A549 (cell line): ENCODE data around the gene PELI2. TPM values are rescaled to one million over a fixed set of nuclear protein-coding genes. Genes with fewer than 3 reads are reported as not detected.

Experiments used
- ATAC-seq, 2 experiments: fragments of 200-7000 bp in 1 of 2; fragments of >200 bp in 1 of 2; cut with Nextera tagmentation in 1 of 2; cut with Tn5 transposase in 1 of 2; 3 replicates each; pipeline versions ENCODE4 v1.8.0 to v1.9.1; 2018 to 2020; ENCODE audit warnings: mild to moderate bottlenecking in 1 of 2, moderate library complexity in 1 of 2
- CTCF ChIA-PET: fragments of 300-600 bp; sonication (Branson Sonifier 250); formaldehyde crosslinking; extraction: SDS; loops from one replicate; lab custom pipeline; 2021; ENCODE audit warnings: antibody characterized with exemption, inconsistent platforms; lab: Yijun Ruan, JAX
- POLR2A ChIA-PET: fragments of 350-600 bp; formaldehyde crosslinking; extraction: SDS; loops from one replicate; lab custom pipeline; 2021; ENCODE audit warnings: antibody characterized with exemption, inconsistent platforms; lab: Yijun Ruan, JAX
- DNase-seq, 2 experiments: peaks; one replicate each; pipeline versions ENCODE4 v3.0.0 to v3.0.0-alpha.2; 2011 to 2016; ENCODE audit warnings: low read depth in 1 of 2, low spot score in 1 of 2
- FAIRE-seq: peaks from 2 replicates; lab custom pipeline; 2011; peaks lifted over from hg19 to GRCh38; lab: Jason Lieb, UNC
- H3K27ac ChIP-seq, 2 experiments: fragments of >200 bp; sonication (Bioruptor Twin); formaldehyde crosslinking; 3 replicates each; pipeline ENCODE4 v1.5.1; 2016 to 2017
- H3K4me1 ChIP-seq: fragments of >200 bp; sonication (Bioruptor Twin); formaldehyde crosslinking; 3 replicates; pipeline ENCODE4 v1.6.1; 2016
- H3K4me2 ChIP-seq: fragments of >200 bp; sonication (Bioruptor Twin); formaldehyde crosslinking; 3 replicates; pipeline ENCODE4 v1.6.1; 2016
- H3K4me3 ChIP-seq: fragments of >200 bp; sonication (Bioruptor Twin); formaldehyde crosslinking; 3 replicates; pipeline ENCODE4 v1.5.1; 2016
- H3K9me3 ChIP-seq: fragments of >200 bp; sonication (Bioruptor Twin); formaldehyde crosslinking; 3 replicates; pipeline ENCODE4 v1.6.1; 2016
- CBX2 ChIP-seq: fragments of 200-600 bp; sonication (generic); IDR thresholded peaks from 2 replicates; pipeline ENCODE4 v1.6.1; 2016; ENCODE audit warnings: low read depth, mild to moderate bottlenecking, borderline replicate concordance
- CBX8 ChIP-seq: fragments of 200-600 bp; sonication (generic); IDR thresholded peaks from 2 replicates; pipeline ENCODE4 v1.6.1; 2016
- CHD4 ChIP-seq: fragments of 200-600 bp; sonication (generic); IDR thresholded peaks from 2 replicates; pipeline ENCODE4 v1.6.1; 2016; ENCODE audit warnings: antibody characterized with exemption, mild to moderate bottlenecking, borderline replicate concordance
- EHF ChIP-seq: fragments of 250-450 bp; sonication (Bioruptor Pico); IDR thresholded peaks from 2 replicates; pipeline ENCODE4 v1.5.0; 2020; ENCODE audit warnings: mild to moderate bottlenecking
- EHMT2 ChIP-seq: fragments of 200-600 bp; sonication (generic); IDR thresholded peaks from 2 replicates; pipeline ENCODE4 v1.6.1; 2016; ENCODE audit warnings: antibody characterized with exemption, low read depth, mild to moderate bottlenecking, moderate library complexity
- ELK1 ChIP-seq: fragments of 150-350 bp; IDR thresholded peaks from 2 replicates; pipeline ENCODE4 v1.6.1; 2014; ENCODE audit warnings: low read depth, mild to moderate bottlenecking, low read length
- EP300 ChIP-seq, 2 experiments: fragments of >200 bp; sonication (Bioruptor Twin); formaldehyde crosslinking; IDR thresholded peaks; 2 replicates in 1 of 2; 3 replicates in 1 of 2; pipeline ENCODE4 v1.6.1; 2016 to 2017
- ESRRA ChIP-seq: fragments of 150-350 bp; IDR thresholded peaks from 2 replicates; pipeline ENCODE4 v1.6.1; 2014; ENCODE audit warnings: mild to moderate bottlenecking, low read length, borderline replicate concordance
- FOSB ChIP-seq: fragments of 250-450 bp; sonication (Bioruptor Pico); IDR thresholded peaks from 2 replicates; pipeline ENCODE4 v1.5.0; 2020; ENCODE audit warnings: mild to moderate bottlenecking, moderate library complexity
- FOSL2 ChIP-seq, 2 experiments: fragments of 450-650 bp in 1 of 2; fragments of >200 bp in 1 of 2; sonication (Bioruptor Twin) in 1 of 2; formaldehyde crosslinking; IDR thresholded peaks; 2 replicates each; pipeline versions ENCODE4 v1.5.0 to v1.6.1; 2016 to 2020; ENCODE audit warnings: mild to moderate bottlenecking in 1 of 2, moderate library complexity in 1 of 2
- GATA3 ChIP-seq: IDR thresholded peaks from 2 replicates; pipeline ENCODE4 v1.6.1; 2012; ENCODE audit warnings: borderline replicate concordance
- HDAC2 ChIP-seq: fragments of 200-600 bp; sonication (generic); IDR thresholded peaks from 2 replicates; pipeline ENCODE4 v1.6.1; 2016
- HES2 ChIP-seq: fragments of >200 bp; sonication (Bioruptor Twin); formaldehyde crosslinking; IDR thresholded peaks from 2 replicates; pipeline ENCODE4 v1.6.1; 2016
- HMGXB4 ChIP-seq: fragments of 250-450 bp; sonication (Bioruptor Pico); IDR thresholded peaks from 2 replicates; pipeline ENCODE4 v1.5.0; 2021; ENCODE audit warnings: mild to moderate bottlenecking, moderate library complexity, borderline replicate concordance
- HOXA7 ChIP-seq: fragments of 250-450 bp; sonication (Bioruptor Pico); IDR thresholded peaks from 2 replicates; pipeline ENCODE4 v1.5.0; 2020; ENCODE audit warnings: mild to moderate bottlenecking, moderate library complexity
- HOXB13 ChIP-seq: fragments of 250-450 bp; sonication (Bioruptor Pico); IDR thresholded peaks from 2 replicates; pipeline ENCODE4 v1.5.0; 2020; ENCODE audit warnings: low read depth, mild to moderate bottlenecking, moderate library complexity
- KDM1A ChIP-seq: fragments of 200-600 bp; sonication (generic); IDR thresholded peaks from 2 replicates; pipeline ENCODE4 v1.6.1; 2016; ENCODE audit warnings: low read depth, mild to moderate bottlenecking
- KDM5A ChIP-seq: fragments of 200-600 bp; sonication (generic); IDR thresholded peaks from 2 replicates; pipeline ENCODE4 v1.6.1; 2016; ENCODE audit warnings: antibody characterized with exemption, mild to moderate bottlenecking
- MAFK ChIP-seq: fragments of 450-650 bp; IDR thresholded peaks from 2 replicates; pipeline ENCODE4 v1.6.1; 2014; ENCODE audit not compliant: partially characterized antibody
- MAZ ChIP-seq: fragments of 150-350 bp; IDR thresholded peaks from 2 replicates; pipeline ENCODE4 v1.6.1; 2014; ENCODE audit warnings: antibody characterized with exemption, low read depth, low read length, borderline replicate concordance
- MYC ChIP-seq: IDR thresholded peaks from 2 replicates; pipeline ENCODE4 v1.6.1; 2012; ENCODE audit warnings: mild to moderate bottlenecking, inconsistent platforms, low read length, improper control_type of control experiment, borderline replicate concordance
- NPAS2 ChIP-seq: fragments of 250-450 bp; sonication (Bioruptor Pico); IDR thresholded peaks from 2 replicates; pipeline ENCODE4 v1.8.0; 2022; ENCODE audit warnings: mild to moderate bottlenecking, moderate library complexity, borderline replicate concordance
- NR3C1 ChIP-seq: fragments of >200 bp; sonication (Bioruptor Twin); formaldehyde crosslinking; IDR thresholded peaks from 3 replicates; pipeline ENCODE4 v1.6.1; 2017
- PBX3 ChIP-seq: IDR thresholded peaks from 2 replicates; pipeline ENCODE4 v1.6.1; 2012
- POLR2A ChIP-seq: IDR thresholded peaks from 2 replicates; pipeline ENCODE4 v1.6.1; 2012; ENCODE audit warnings: mild to moderate bottlenecking, low read length
- SMC3 ChIP-seq: fragments of >200 bp; sonication (Bioruptor Twin); formaldehyde crosslinking; IDR thresholded peaks from 3 replicates; pipeline ENCODE4 v1.6.1; 2018; ENCODE audit warnings: inconsistent platforms
- ZNF302 ChIP-seq: fragments of 250-450 bp; sonication (Bioruptor Pico); IDR thresholded peaks from 2 replicates; pipeline ENCODE4 v1.9.0; 2021; ENCODE audit warnings: inconsistent platforms, mild to moderate bottlenecking, moderate library complexity
- ZSCAN20 ChIP-seq: fragments of 250-450 bp; sonication (Bioruptor Pico); IDR thresholded peaks from 2 replicates; pipeline ENCODE4 v1.8.0; 2022; ENCODE audit warnings: mild to moderate bottlenecking, moderate library complexity
- WGBS: methylation state at CpG from one replicate; pipeline ENCODE4 v1.1.6; 2017; ENCODE audit errors: missing lambda C conversion rate; 5-methylcytosine and 5-hydroxymethylcytosine counted together
- polyA plus RNA-seq, 4 experiments: library from polyadenylated mRNA; depleted of rRNA in 3 of 4; stranded (reverse); fragments of >200 nt; fragmentation: RNase III in 1 of 4; extraction: RNeasy Plus Mini Kit Qiagen cat#74134 plus additional on column Dnase treatment in 1 of 4; gene quantifications; 2 replicates in 3 of 4; 3 replicates in 1 of 4; pipeline ENCODE4 v1.2.3, GENCODE V29; 2011 to 2017
- TF ChIP-seq, protein P1 (sequence below): IDR thresholded peaks from 2 replicates; pipeline ENCODE4 v1.6.1; 2012; ENCODE audit warnings: low read depth, borderline replicate concordance

Gene PELI2
- polyA plus RNA-seq, 2 of the 4 experiments (the other 2 are of a cell fraction): 0.93 to 7.2 TPM

GRCh38 chr14:56213306-56213705, 95.1 kb downstream of the PELI2 start:
- ChIA-PET POLR2A (no interaction called here), CTCF (interaction anchor here (0.5 kb wide), 1 partner anchor 746 kb away, joined by 3 read pairs; no protein-coding TSS in a partner anchor)
- H3K4me2 ChIP-seq: no peak overlapping the region
- no peak for TF ChIP-seq HOXB13 (CRISPR knock-in tag)
- TF ChIP-seq ESRRA: no peak
- no peak for TF ChIP-seq EHF (CRISPR knock-in tag)
- TF ChIP-seq HDAC2: no peak
- no peak for TF ChIP-seq KDM1A
- TF ChIP-seq EHMT2: no peak
- no peak for TF ChIP-seq MYC
- H3K4me1 ChIP-seq: peaks cover 18% of the 10 kb centered on the region
- no peaks in the 10 kb centered on the region for H3K9me3 ChIP-seq
- H3K27ac ChIP-seq: no peak overlapping the region
- 85% methylated on average over 1 of the region's 1 CpG for WGBS
- no peak for DNase-seq
- ATAC-seq: no peak
- no peak overlapping the region for H3K4me3 ChIP-seq
- no peak for FAIRE-seq

- Histone ChIP-seq H3K4me1 (peaks cover 26% of the 10 kb centered on the region), H3K4me3 (no peak overlapping the region), H3K27ac (no peak overlapping the region), H3K9me3 (no peaks in the 10 kb centered on the region), H3K4me2 (no peak overlapping the region)
- CTCF ChIA-PET: interaction anchor here (1.0 to 1.7 kb wide), 4 partner anchors 9 to 777 kb away, joined by 3 to 4 read pairs (median 4); no protein-coding TSS in a partner anchor
- FAIRE-seq (no peak), DNase-seq (no peak), ATAC-seq (no peak)
- no peak for TF ChIP-seq CHD4
- no peak for TF ChIP-seq ZSCAN20 (CRISPR knock-in tag)
- TF ChIP-seq HES2: no peak
- no peak for TF ChIP-seq NR3C1
- TF ChIP-seq NPAS2 (CRISPR knock-in tag): no peak
- no peak for TF ChIP-seq HOXB13 (CRISPR knock-in tag)
- TF ChIP-seq MAFK: no peak
- TF ChIP-seq HMGXB4: no peak
- TF ChIP-seq GATA3: no peak
- TF ChIP-seq KDM5A: no peak
- TF ChIP-seq CBX8: no peak
- TF ChIP-seq ESRRA: no peak
- no peak for TF ChIP-seq PBX3
- TF ChIP-seq SMC3: no peak
- POLR2A ChIA-PET: no interaction called here
- WGBS: 93% methylated on average over 3 of the region's 3 CpGs
These were observed 97.0 kb downstream of the PELI2 start for GRCh38 chr14:56215180-56215579.

DNA sequence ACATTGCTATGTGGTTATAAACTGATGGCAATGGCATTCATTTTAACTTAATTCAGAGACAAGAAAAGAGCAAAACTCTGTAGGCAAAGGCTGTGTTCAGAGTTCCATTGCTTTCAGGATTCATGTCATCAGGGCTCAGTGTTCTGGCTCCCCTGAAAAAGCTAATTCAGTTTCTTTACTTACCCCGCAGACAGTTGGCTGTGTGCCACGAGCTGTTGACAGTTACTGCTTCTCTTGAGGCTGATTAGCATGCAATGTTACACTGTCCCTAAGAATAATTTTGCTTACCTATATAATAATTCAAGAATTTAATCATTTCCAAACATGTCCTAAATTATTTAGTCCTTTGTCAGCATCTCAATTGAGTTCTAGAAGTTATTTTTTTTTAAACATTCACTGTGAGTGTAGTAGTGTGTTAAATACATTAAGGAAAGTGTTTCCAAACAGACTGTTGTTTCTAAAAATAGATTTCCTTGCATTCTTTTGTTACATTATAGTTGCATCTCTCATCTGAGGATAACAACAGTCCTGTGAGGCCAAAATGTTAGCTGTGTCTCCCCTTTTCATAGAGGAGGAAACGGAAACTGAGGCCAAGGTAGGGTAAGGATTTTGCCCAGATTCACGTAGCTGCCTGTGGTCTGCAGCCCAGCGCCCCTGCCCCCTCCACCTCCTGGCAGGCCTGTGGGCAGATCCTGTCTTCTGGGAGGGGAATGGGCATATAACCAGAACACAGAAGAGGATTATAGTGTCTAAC, 98.6 kb downstream of the PELI2 start:
- Histone ChIP-seq H3K9me3 (no peaks in the 10 kb centered on the region), H3K4me3 (no peak overlapping the region), H3K4me2 (peak overlapping the region; percentile 15; the same call in 1 of the 3 replicates), H3K27ac (no peak overlapping the region), H3K4me1 (peaks cover 31% of the 10 kb centered on the region)
- ATAC-seq (no peak), FAIRE-seq (peak; percentile 7), DNase-seq (no peak)
- 41% methylated on average over 5 of the region's 5 CpGs for WGBS
- POLR2A ChIA-PET: no interaction called here
- CTCF ChIA-PET: no interaction called here
- TF ChIP-seq KDM5A (no peak), CBX8 (no peak), FOSB (CRISPR knock-in tag) (no peak), FOSL2 (IDR thresholded peaks at IDR 0.05) (no peak), FOSL2 (CRISPR knock-in tag; IDR thresholded peaks at IDR 0.05) (no peak), CBX2 (no peak), ZNF302 (CRISPR knock-in tag) (no peak), PBX3 (no peak), EP300 (IDR thresholded peaks at IDR 0.05) (no peak), POLR2A (no peak), MAZ (no peak), SMC3 (no peak), EHMT2 (no peak), HOXA7 (CRISPR knock-in tag) (no peak), ELK1 (no peak)
- TF ChIP-seq, protein P1, sequence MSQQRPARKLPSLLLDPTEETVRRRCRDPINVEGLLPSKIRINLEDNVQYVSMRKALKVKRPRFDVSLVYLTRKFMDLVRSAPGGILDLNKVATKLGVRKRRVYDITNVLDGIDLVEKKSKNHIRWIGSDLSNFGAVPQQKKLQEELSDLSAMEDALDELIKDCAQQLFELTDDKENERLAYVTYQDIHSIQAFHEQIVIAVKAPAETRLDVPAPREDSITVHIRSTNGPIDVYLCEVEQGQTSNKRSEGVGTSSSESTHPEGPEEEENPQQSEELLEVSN: no peak
